CD4-positive, alpha-beta T cell treated with Interleukin-15 for 4 hours (primary cell): ENCODE measurements around the gene SAMD5.
"Not testable (repeated sequence)": the region's sequence is repeated elsewhere in the genome, so short reads cannot be mapped to it uniquely, and the experiment has no call there.

Source experiments
- DNase-seq: peaks from one replicate; pipeline ENCODE4 v3.0.0-alpha.2; 2020; ENCODE audit warnings: low spot score

The SAMD5 gene

GRCh38 chr6:147528511-147529145, 20.1 kb downstream of the SAMD5 start:
- DNase-seq: no peak

- DNase-seq: no peak
These were observed 21.9 kb downstream of the SAMD5 start for GRCh38 chr6:147530132-147531060.

- DNase-seq: no peak
These were observed 22.8 kb downstream of the SAMD5 start for GRCh38 chr6:147531321-147531720.

- DNase-seq: no peak
These were observed 25.8 kb downstream of the SAMD5 start for GRCh38 chr6:147534116-147534860.

- no peak for DNase-seq
These were observed 30.3 kb downstream of the SAMD5 start for GRCh38 chr6:147538821-147539220.

GRCh38 chr6:147540075-147540474, 31.6 kb downstream of the SAMD5 start:
- no peak for DNase-seq

GRCh38 chr6:147542436-147542835, 33.9 kb downstream of the SAMD5 start:
- not testable (repeated sequence) for DNase-seq

GRCh38 chr6:147544420-147544819, 35.9 kb downstream of the SAMD5 start:
- DNase-seq: no peak

GRCh38 chr6:147546501-147547368, 38.2 kb downstream of the SAMD5 start:
- no peak for DNase-seq

- no peak for DNase-seq
These were observed 38.9 kb downstream of the SAMD5 start for GRCh38 chr6:147547369-147547902.

GRCh38 chr6:147548921-147549475, 40.5 kb downstream of the SAMD5 start:
- DNase-seq: no peak

GRCh38 chr6:147549531-147549930, 41.0 kb downstream of the SAMD5 start:
- DNase-seq: no peak

GRCh38 chr6:147551976-147552375, 43.5 kb downstream of the SAMD5 start:
- no peak for DNase-seq

GRCh38 chr6:147553099-147553498, 44.6 kb downstream of the SAMD5 start:
- no peak for DNase-seq

- DNase-seq: no peak
These were observed 45.8 kb downstream of the SAMD5 start for GRCh38 chr6:147554281-147554680.

GRCh38 chr6:147559006-147559405, 50.5 kb downstream of the SAMD5 start:
- no peak for DNase-seq

GRCh38 chr6:147560670-147561069, 52.2 kb downstream of the SAMD5 start:
- DNase-seq: no peak

GRCh38 chr6:147561726-147562125, 53.2 kb downstream of the SAMD5 start:
- no peak for DNase-seq

GRCh38 chr6:147563472-147563871, 55.0 kb downstream of the SAMD5 start:
- DNase-seq: no peak

- no peak for DNase-seq
These were observed 56.1 kb downstream of the SAMD5 start for GRCh38 chr6:147564556-147564955.
